ENCODE results near the gene ADGRV1. TPM values are rescaled to one million over a fixed set of nuclear protein-coding genes. Genes with fewer than 3 reads are reported as not detected.
"Not testable (repeated sequence)": the region's sequence is repeated elsewhere in the genome, so short reads cannot be mapped to it uniquely, and the experiment has no call there.

Gene ADGRV1
- total RNA-seq, 2 experiments from 2014 or later = not detected

DNA sequence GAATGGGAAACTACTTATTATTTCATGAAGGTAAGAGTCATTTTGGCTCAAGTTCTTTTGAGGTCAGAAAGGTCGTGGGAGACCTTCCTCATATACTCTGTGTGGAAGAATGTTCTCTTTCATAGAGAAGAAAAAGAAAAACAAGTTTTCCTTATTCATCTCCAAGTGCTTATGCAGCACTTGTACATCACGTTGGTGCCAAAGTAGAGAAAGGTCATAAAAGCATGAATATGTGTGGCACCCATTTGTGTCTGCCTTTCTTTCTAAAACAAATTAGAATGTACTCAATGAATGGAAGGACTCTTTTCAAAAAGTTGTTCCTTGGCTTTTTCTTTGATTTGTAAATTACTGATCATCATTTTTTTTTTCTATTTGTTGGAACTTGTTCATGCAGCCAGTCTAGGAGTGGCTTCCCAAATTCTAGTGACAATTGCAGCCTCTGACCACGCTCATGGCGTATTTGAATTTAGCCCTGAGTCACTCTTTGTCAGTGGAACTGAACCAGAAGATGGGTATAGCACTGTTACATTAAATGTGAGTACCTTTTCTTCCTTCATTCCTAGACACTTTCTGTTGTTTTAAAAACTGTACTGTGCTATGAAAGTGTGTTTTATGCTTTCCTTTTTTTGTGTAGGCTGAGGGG, 122.4 kb downstream of the ADGRV1 start:
- intact Hi-C loops (cut with micrococcal nuclease; ENCODE audit: unreplicated experiment) = no loop called here
- no peak overlapping the region for H2AFZ ChIP-seq (ENCODE audit: low read length)
- no peaks in the 10 kb centered on the region for H4K20me1 ChIP-seq (ENCODE audit: insufficient read depth, low read length)
- H3K4me1 ChIP-seq (ENCODE audit: insufficient read depth, low read length, poor library complexity, severe bottlenecking) = no peaks in the 10 kb centered on the region
- POLR2A ChIA-PET = no interaction called here
- no peak overlapping the region for H3K4me3 ChIP-seq (ENCODE audit: low read depth, low read length, poor library complexity, severe bottlenecking)
- H3K4me2 ChIP-seq (ENCODE audit: low read length) = no peak overlapping the region
- BruUV-seq (replicated peaks) = no TSS peak
- TF ChIP-seq EZH2phosphoT487 (IDR thresholded peaks at IDR 0.05; ENCODE audit: borderline replicate concordance, low read depth, low read length) = no peak
- TF ChIP-seq, protein P1, sequence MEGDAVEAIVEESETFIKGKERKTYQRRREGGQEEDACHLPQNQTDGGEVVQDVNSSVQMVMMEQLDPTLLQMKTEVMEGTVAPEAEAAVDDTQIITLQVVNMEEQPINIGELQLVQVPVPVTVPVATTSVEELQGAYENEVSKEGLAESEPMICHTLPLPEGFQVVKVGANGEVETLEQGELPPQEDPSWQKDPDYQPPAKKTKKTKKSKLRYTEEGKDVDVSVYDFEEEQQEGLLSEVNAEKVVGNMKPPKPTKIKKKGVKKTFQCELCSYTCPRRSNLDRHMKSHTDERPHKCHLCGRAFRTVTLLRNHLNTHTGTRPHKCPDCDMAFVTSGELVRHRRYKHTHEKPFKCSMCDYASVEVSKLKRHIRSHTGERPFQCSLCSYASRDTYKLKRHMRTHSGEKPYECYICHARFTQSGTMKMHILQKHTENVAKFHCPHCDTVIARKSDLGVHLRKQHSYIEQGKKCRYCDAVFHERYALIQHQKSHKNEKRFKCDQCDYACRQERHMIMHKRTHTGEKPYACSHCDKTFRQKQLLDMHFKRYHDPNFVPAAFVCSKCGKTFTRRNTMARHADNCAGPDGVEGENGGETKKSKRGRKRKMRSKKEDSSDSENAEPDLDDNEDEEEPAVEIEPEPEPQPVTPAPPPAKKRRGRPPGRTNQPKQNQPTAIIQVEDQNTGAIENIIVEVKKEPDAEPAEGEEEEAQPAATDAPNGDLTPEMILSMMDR (conservative IDR thresholded peaks at IDR 0.05; ENCODE audit: low read length) = no peak
- no peaks in the 10 kb centered on the region for H3K79me2 ChIP-seq (ENCODE audit: insufficient read depth, low read depth, low read length)
- no peaks in the 10 kb centered on the region for H3K9me2 ChIP-seq (ENCODE audit: insufficient read depth, low read length)
- DNase-seq (ENCODE audit: low spot score) = no peak
- CTCF ChIA-PET (ENCODE audit: unreplicated experiment) = no interaction called here
- H3K36me3 ChIP-seq (ENCODE audit: insufficient read depth, low read length) = no peaks in the 10 kb centered on the region
- H3K9me3 ChIP-seq (ENCODE audit: low read length) = no peaks in the 10 kb centered on the region
- no peak overlapping the region for H3K27ac ChIP-seq (ENCODE audit: low read depth, low read length, poor library complexity, severe bottlenecking)

DNA sequence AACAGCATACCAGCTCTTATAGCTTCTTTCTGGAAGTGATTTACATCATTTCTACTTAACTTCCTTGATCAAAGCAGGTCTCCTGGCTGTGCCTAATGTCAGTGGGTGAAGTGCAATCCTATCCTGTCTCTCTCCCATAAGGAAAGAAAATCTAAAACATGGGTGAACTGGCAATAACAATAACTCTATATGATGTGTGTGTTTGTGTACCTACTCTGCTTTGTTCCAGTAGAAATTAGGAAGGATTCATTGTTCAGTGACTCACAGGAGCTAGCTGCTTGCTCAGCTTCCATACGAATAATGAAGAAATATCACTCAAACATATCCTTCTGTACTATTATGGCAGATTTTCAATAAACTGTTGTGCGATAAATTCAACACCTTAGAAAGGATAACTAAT, 123.7 kb downstream of the ADGRV1 start:
- intact Hi-C loops (cut with micrococcal nuclease; ENCODE audit: unreplicated experiment) = no loop called here
- Histone ChIP-seq H3K4me2 (ENCODE audit: low read length) (no peak overlapping the region), H3K79me2 (ENCODE audit: insufficient read depth, low read depth, low read length) (no peaks in the 10 kb centered on the region), H2AFZ (ENCODE audit: low read length) (no peak overlapping the region), H3K27ac (ENCODE audit: low read depth, low read length, poor library complexity, severe bottlenecking) (no peak overlapping the region), H3K4me1 (ENCODE audit: insufficient read depth, low read length, poor library complexity, severe bottlenecking) (no peaks in the 10 kb centered on the region), H3K36me3 (ENCODE audit: insufficient read depth, low read length) (no peaks in the 10 kb centered on the region), H4K20me1 (ENCODE audit: insufficient read depth, low read length) (no peaks in the 10 kb centered on the region), H3K4me3 (ENCODE audit: low read depth, low read length, poor library complexity, severe bottlenecking) (no peak overlapping the region), H3K9me3 (ENCODE audit: low read length) (no peaks in the 10 kb centered on the region), H3K9me2 (ENCODE audit: insufficient read depth, low read length) (no peaks in the 10 kb centered on the region)
- CTCF ChIA-PET (ENCODE audit: unreplicated experiment) = no interaction called here
- BruUV-seq (replicated peaks) = no TSS peak
- POLR2A ChIA-PET = no interaction called here
- DNase-seq (ENCODE audit: low spot score) = no peak
- TF ChIP-seq, protein P1 (conservative IDR thresholded peaks at IDR 0.05; ENCODE audit: low read length) = no peak
- TF ChIP-seq EZH2phosphoT487 (IDR thresholded peaks at IDR 0.05; ENCODE audit: borderline replicate concordance, low read depth, low read length) = no peak

DNA sequence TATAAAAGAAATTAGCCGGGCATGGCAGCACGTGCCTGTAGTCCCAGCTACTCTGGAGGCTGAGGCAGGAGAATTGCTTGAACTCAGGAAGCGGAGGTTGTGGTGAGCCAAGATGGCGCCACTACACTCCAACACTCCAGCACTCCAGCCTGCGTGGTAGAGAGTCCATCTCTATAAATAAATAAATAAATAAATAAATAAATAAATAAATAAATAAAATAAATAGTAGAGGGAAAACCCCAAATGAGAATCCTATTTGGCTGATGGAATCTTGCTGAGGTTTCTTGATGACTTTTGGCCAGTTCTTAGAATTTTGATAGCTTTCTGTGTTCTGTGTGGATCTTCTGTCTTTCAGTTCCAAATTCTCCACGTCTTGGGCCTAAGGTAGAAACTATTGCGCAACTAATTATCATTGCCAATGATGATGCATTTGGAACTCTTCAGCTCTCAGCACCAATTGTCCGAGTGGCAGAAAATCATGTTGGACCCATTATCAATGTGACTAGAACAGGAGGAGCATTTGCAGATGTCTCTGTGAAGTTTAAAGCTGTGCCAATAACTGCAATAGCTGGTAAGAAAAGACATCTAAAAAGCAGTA, 126.9 kb downstream of the ADGRV1 start:
- intact Hi-C loops (cut with micrococcal nuclease; ENCODE audit: unreplicated experiment) = no loop called here
- no peak overlapping the region for H2AFZ ChIP-seq (ENCODE audit: low read length)
- H3K9me3 ChIP-seq (ENCODE audit: low read length) = no peaks in the 10 kb centered on the region
- no peak overlapping the region for H3K4me2 ChIP-seq (ENCODE audit: low read length)
- H3K27ac ChIP-seq (ENCODE audit: low read depth, low read length, poor library complexity, severe bottlenecking) = no peak overlapping the region
- POLR2A ChIA-PET = no interaction called here
- no peaks in the 10 kb centered on the region for H4K20me1 ChIP-seq (ENCODE audit: insufficient read depth, low read length)
- no peak for DNase-seq (ENCODE audit: low spot score)
- H3K36me3 ChIP-seq (ENCODE audit: insufficient read depth, low read length) = no peaks in the 10 kb centered on the region
- H3K4me1 ChIP-seq (ENCODE audit: insufficient read depth, low read length, poor library complexity, severe bottlenecking) = no peaks in the 10 kb centered on the region
- TF ChIP-seq, protein P1 (conservative IDR thresholded peaks at IDR 0.05; ENCODE audit: low read length) = no peak
- TF ChIP-seq EZH2phosphoT487 (IDR thresholded peaks at IDR 0.05; ENCODE audit: borderline replicate concordance, low read depth, low read length) = no peak
- CTCF ChIA-PET (ENCODE audit: unreplicated experiment) = no interaction called here
- H3K4me3 ChIP-seq (ENCODE audit: low read depth, low read length, poor library complexity, severe bottlenecking) = no peak overlapping the region
- no peaks in the 10 kb centered on the region for H3K9me2 ChIP-seq (ENCODE audit: insufficient read depth, low read length)
- H3K79me2 ChIP-seq (ENCODE audit: insufficient read depth, low read depth, low read length) = no peaks in the 10 kb centered on the region
- BruUV-seq (replicated peaks) = no TSS peak

DNA sequence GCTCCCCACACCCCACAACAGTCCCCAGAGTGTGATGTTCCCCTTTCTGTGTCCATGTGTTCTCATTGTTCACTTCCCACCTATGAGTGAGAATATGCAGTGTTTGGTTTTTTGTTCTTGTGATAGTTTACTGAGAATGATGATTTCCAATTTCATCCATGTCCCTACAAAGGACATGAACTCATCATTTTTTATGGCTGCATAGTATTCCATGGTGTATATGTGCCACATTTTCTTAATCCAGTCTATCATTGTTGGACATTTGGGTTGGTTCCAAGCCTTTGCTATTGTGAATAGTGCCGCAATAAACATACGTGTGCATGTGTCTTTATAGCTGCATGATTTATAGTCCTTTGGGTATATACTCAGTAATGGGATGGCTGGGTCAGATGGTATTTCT, 127.8 kb downstream of the ADGRV1 start:
- BruUV-seq (replicated peaks); H3K9me3 ChIP-seq (ENCODE audit: low read length); H3K4me3 ChIP-seq (ENCODE audit: low read depth, low read length, poor library complexity, severe bottlenecking); H3K36me3 ChIP-seq (ENCODE audit: insufficient read depth, low read length); CTCF ChIA-PET (ENCODE audit: unreplicated experiment); intact Hi-C loops (cut with micrococcal nuclease; ENCODE audit: unreplicated experiment); H3K4me1 ChIP-seq (ENCODE audit: insufficient read depth, low read length, poor library complexity, severe bottlenecking); H3K9me2 ChIP-seq (ENCODE audit: insufficient read depth, low read length); H3K79me2 ChIP-seq (ENCODE audit: insufficient read depth, low read depth, low read length); H2AFZ ChIP-seq (ENCODE audit: low read length); DNase-seq (ENCODE audit: low spot score); H3K27ac ChIP-seq (ENCODE audit: low read depth, low read length, poor library complexity, severe bottlenecking); H4K20me1 ChIP-seq (ENCODE audit: insufficient read depth, low read length); POLR2A ChIA-PET; H3K4me2 ChIP-seq (ENCODE audit: low read length): not testable (repeated sequence)
